HG03571 (cell line): Measurements from ENCODE around the gene PRODH2.
"Not testable (repeated sequence)": the region's sequence is repeated elsewhere in the genome, so short reads cannot be mapped to it uniquely, and the experiment has no call there.

Experiments used
- ATAC-seq: cut with Tn5 transposase; IDR thresholded peaks from one replicate; pipeline ENCODE4 v1.9.1; 2021; ENCODE audit not compliant: unreplicated experiment

The PRODH2 gene

DNA sequence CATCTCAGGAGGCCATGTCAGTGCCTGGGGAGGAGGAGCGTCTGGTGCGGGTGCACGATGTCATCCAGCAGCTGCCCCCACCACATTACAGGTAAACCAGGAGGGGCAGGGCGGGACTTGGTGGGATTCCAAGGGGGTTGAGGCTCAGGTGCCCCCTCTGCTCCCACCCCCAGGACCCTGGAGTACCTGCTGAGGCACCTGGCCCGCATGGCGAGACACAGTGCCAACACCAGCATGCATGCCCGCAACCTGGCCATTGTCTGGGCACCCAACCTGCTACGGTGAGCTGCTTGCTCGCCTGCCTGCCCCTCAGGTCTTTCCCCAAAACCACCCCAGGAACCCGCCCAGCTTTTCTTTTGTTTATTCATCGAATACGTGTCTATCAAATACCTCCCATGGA lies 30.1 kb downstream of the PRODH2 start:
- ATAC-seq, result no peak

DNA sequence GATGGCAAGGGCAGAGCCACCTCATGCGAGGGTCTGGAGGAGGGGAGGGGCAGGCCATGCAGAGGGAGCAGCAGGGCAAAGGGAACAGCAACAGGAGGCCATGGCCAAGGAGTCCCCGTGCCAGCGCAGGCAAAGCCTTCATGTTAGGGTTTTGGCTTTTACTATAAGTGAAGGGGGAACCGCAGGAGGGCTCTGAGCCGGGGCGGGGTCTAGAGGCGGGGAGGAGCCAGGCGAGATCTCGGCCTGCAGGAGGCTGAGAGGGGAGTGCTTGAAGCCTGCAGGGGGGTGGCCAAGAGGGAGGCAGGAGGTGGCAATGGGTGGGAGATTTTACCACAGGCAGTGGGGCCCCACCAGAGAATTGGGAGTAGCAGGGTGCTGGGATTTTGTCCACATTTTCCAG lies 31.0 kb downstream of the PRODH2 start:
- no peak for ATAC-seq

DNA sequence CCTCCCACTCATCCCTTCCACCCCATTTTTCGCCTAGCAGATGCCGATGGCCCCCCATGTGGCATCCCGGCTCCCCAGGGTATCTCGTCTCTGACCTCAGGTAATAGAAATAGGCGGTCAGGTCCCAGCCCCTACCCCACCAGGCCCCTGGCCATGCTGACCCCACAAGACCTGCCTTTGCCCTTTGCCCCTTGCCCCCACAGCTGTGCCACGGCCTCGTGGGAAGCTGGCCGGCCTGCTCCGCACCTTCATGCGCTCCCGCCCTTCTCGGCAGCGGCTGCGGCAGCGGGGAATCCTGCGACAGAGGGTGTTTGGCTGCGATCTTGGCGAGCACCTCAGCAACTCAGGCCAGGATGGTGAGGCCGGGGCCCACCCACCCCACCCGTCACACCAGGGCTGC lies 31.9 kb downstream of the PRODH2 start:
- ATAC-seq, result no peak

DNA sequence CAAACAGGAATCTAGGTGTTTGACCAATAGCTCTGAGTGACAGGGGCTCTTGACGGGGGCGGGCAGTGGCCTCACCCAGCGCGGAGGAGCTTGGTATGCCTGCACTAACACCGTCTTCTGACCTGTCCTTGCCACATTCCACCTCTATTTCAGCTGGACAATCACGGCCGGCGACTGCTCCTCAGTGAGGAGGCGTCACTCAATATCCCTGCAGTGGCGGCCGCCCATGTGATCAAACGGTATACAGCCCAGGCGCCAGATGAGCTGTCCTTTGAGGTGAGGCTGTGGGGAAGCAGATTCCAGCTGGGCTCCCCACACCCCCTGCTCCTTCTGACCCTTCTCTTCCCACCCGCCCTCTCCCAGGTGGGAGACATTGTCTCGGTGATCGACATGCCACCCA lies 32.6 kb downstream of the PRODH2 start:
- no peak for ATAC-seq

DNA sequence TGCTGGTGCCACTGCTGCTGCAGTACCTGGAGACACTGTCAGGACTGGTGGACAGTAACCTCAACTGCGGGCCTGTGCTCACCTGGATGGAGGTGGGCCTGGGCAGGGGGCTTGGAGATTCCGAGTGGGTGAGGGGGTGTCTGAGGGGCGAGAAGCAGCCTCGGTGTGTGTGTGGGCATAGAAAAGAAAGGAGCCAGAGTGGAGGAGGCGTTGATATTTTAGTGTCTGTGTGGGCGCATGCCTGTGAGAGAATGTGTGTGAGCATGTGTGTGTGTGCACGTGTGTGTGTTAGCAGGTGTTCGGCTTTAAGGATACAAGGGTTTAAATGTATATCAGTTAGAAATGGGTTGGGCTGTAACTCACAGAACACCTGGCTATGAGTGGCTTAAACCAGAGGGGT lies 33.6 kb downstream of the PRODH2 start:
- no peak for ATAC-seq

DNA sequence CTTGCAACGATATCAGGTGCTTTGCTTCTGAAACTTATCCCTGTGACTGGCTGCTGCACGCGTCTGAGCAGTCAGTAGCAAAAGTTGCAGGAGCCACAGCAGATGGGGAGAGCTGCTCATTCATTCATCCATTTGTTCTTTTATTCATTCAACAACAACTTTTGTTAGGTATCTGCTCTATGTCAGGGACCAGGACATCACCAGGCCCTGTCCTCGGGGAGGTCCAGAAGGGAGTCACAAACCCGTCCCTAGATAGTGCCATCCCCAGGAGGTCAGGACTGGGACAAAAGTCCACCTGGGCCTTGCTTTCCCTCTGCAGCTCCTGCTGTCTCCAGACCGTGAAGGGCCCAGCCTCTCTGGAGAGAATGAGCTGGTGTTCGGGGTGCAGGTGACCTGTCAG lies 34.7 kb downstream of the PRODH2 start:
- ATAC-seq, result no peak

DNA sequence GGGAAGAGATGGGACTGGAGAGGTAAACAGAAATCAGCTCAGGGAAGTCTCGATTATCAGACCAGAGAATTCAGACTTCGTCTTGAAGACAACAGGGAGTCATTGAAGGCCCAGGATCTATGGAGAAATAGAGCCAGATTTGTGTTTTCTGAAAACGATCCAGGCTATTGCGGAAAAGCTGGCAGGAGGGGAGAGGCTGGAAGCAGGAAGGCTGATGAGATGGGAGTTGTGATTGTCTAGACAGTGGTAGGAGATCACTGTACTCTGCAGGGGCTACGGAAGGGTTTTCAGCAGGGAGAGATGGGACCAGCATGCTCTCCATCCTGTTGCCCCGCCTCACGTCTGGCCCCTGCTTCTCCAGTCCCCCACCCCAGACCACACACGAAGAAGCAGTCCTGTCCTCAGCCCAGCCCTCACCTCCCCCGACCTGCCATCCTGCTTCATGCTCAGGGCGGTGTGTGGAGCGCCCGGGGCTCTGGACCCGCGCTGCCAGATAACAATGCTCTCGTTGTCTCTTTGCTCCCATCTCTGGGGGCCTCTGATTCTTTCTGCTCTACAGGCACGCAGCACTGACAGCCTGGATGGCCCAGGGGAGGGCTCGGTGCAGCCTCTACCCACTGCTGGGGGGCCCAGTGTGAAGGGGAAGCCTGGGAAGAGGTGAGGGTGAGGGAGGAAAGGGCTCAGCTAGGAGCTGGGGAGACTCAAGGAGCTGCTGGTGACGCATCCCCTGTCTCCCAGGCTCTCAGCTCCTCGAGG lies 35.4 kb downstream of the PRODH2 start:
- ATAC-seq, result no peak

DNA sequence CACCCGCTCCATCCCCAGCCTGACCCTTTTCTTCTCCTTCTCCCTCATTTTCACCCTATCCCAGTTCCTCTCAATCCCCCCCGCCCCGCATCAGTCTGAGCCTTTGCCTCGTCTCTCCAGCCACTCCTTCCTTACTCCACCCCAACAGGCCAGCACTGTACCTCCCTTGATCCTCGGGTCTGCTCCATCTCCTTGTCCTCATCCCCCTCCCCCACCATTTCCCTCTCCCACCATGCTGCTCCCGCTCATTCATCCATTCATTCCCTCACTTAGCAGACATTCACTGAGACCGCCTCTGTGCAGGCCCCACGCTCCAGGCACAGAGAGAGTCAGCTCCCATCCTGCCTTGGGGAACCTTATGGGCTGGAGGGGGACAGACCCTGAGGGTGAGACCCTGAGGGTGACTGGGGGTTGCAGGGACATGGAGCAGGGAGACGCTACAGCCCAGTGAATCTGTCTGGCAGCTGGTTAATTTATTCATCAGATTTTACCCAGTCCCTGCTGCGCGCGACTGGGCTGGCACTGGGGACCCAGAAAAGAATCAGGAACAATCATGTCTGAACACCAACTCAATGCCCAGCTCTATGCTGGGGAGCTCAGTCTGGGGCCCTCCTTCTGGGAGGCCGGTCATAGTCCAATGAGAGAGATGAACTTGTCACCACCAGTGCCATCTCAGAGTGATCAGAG lies 36.4 kb downstream of the PRODH2 start:
- no peak for ATAC-seq

DNA sequence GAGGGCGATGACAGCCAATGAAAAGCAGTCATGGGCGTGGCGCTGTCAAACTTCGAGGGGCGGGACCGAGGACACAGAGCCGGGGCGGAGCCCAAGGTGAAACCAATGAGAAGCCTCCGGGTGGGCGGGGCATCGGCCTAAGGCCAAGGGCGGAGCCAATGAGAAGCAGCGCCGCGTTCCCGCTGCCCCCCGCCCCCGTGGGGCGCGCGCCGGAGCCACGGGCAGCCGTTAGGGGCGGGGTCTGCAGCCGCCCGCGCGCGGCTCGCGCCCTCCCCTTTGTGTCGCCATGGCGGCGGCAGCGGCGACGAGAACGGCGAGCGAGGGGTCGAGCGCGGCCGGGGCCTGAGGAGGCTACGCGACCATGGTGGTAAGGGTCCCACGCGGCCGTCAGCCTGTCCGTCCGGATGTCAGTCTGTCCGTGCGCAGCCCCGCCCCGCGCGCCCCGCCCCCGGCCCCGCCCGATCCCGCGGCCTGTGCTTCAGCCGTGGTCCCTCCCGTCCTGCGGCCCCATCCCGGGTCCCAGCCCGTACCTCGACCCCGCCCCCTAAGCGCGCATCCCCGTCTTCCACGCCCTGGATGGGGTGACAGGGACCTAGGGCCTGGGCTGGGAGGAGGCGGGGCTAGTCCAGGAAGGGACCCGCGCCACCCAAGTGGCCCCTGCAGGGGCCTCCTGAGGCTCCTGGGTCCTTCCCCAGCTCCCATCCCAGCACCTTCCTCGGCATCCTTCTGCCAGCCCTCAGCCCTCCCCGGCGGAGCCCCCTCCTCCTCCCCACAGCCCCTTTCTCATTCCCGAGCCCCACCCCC lies 37.1 kb downstream of the PRODH2 start, which contains the start of gene ARHGAP33:
ARHGAP33 (plus strand) TSS at position 267 of the 804 bp plus-strand sequence; CDS start at position 362, 95 bp downstream.
- peak; percentile 78 for ATAC-seq

DNA sequence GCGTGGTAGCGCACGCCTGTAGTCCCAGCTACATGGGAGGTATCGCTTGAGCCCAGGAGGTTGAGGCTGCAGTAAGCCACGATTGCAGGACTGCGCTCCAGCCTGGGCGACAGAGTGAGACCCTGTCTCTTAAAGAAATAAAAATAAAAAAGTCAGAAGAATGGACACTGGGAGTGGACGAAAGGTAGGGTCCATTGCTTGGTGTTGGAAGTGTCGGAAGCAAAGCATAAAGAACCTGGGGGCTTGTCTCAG lies 37.7 kb downstream of the PRODH2 start:
- no peak for ATAC-seq

DNA sequence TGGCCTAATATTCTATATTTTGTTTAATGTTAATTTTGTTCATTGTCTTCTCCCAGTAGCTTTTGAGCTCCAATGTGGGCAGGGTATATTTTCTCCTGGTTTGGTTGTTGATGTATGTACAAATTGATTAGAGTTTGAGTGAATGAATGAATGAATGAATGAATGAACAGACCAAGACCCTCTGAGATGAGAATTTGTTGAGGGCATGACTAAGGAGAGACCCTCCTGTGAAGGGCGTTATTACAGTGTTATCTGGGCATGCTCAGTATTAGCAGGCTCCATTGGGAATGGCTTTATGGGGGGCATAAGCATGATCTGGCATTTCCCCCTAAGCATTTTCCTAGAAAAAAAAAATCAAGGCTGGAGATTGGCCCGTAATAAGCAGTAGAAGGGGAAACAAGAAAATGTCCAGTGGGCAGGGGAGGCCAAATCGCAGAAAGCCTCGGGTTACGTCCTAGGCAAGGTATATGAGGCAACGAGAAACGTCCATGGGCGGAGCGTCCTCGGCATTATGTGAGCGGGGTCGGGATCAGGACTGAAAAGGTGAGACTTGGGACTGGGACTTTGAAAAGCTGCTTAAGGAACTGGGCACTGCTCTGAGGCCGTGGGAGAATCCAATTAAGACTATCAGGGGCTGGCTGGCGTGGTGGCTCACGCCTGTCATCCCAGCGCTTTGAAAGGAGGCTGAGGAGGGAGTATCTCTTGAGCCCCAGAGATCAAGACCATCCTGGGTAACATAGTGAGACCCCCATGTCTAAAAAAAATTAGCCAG lies 38.2 kb downstream of the PRODH2 start:
- no peak for ATAC-seq

DNA sequence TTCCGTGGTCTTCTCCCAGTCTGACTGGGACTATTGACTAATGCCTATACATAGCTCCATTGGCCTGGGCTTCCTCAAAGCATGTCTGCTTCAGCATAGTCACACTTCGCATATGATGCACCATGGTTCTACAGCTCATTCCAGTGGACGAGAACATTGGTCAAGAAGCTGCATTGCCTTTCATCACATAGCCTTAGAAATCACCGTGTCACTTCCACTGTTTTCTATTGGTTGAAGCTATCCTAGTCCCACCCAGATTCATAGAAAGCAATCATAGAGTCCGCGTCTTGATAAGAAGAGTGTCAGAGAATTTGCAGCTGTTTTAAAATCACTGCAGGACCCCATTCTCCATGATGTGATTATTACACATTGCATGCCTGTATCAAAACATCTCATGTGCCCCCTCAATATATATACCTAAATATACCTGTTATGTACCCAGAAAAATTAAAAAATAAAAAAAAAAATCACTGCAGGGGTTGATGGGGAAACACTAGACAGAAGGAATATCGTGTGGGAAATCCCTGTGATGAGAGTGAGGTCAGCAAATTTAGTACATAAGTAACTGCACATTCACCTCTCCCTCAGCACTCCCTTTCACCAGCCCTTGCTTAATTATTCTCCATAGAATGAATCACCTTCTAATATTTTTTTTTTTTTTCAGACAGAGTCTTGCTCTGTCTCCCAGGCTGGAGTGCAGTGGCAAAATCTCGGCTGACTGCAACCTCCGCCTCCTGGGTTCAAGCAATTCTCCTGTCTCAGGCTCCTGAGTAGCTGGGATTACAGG lies 39.4 kb downstream of the PRODH2 start:
- ATAC-seq, result no peak

DNA sequence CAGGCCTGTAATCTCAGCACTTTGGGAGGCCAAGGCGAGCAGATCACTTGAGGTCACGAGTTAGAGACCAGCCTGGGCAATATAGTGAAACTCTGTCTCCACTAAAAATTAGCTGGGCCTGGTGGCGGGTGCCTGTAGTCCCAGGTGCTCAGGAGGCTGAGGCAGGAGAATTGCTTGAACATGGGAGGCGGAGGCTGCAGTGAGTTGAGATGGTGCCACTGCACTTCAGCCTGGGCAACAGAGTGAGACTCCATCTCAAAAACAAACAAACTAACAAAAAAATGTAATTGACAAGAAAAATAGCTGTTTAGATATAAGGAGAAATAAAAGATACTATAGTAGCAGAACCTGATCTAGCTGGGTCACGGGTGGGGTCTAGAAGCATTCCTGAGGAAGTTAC lies 40.3 kb downstream of the PRODH2 start:
- not testable (repeated sequence) for ATAC-seq

DNA sequence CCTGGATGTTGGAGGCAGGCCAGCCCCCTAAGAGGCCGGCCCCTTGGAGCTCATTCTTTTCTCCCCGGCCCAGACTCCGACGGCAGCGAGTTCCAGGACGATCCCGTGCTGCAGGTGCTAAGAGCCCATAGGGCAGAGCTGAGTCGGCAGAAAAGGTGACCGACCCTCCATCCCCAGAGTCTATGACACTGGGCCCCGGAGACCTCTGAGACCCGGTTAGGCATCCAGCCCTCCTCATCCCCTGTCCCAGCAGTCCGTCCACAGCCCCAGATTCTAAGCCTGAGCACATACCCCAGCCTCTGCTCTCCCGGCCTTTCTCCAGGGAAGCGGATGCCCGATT lies 44.6 kb downstream of the PRODH2 start:
- no peak for ATAC-seq

DNA sequence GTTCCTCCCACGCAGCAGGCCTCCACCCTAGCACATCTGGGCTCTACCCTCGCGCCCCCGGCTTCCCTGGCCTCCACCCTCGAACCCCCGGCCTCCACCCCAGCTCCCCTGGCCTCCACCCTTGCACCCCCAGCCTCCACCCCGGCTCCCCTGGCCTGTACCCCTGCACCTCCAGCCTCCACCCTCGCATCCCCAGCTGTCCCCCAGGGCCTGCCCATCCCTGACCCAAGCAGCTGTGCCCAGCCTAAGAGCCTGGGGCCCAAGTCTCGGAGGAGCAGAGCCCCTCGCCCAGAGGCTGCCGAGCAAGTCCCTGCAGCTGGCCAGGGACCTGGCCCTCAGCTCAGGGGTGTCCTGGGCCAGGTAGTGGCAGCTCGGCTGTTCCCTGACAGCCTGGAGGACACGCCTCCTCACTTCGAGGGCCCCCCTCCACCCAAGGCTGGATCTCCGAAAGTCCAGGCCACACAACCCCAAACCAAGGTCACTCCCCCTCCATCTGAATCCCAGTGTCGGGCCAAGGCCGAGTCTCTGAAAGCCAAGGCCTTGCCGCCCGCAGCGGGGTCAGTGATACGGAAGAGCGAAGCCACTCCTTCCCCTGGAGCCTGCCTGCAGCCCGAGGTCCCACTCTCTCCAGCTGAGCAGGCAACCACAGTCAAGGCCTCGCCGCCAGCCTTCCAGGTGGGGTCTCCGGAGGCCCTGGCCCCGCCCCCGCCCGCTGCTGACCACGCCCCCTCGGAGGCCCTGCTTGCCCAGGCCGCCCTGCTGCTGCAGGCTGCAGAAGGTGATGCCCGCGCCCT lies 45.2 kb downstream of the PRODH2 start:
- ATAC-seq, result no peak

DNA sequence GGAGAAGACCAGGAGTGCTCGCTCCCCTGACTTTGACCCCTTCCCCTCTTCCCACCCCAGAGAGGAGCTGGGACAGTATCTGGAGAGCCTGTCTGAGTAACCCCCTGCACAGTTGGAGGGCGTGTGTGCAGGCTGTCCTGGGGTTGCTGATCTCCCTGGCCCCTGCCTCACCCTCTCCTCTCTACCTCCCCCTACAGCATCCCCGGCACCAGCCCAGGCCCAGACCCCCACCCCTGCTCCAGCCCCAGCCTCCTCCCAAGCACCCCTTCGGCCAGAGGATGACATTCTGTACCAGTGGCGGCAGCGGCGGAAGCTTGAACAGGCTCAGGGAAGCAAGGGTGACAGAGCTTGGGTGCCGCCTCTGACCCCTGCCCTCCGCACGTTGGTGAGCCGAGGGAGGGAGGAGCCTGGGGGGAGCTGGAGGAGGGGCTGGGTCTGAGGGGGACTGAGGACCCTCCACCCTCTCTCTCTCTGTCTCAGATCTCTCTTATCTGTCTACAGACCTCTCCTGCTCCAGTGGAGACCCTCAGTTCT lies 46.0 kb downstream of the PRODH2 start:
- ATAC-seq, result no peak

DNA sequence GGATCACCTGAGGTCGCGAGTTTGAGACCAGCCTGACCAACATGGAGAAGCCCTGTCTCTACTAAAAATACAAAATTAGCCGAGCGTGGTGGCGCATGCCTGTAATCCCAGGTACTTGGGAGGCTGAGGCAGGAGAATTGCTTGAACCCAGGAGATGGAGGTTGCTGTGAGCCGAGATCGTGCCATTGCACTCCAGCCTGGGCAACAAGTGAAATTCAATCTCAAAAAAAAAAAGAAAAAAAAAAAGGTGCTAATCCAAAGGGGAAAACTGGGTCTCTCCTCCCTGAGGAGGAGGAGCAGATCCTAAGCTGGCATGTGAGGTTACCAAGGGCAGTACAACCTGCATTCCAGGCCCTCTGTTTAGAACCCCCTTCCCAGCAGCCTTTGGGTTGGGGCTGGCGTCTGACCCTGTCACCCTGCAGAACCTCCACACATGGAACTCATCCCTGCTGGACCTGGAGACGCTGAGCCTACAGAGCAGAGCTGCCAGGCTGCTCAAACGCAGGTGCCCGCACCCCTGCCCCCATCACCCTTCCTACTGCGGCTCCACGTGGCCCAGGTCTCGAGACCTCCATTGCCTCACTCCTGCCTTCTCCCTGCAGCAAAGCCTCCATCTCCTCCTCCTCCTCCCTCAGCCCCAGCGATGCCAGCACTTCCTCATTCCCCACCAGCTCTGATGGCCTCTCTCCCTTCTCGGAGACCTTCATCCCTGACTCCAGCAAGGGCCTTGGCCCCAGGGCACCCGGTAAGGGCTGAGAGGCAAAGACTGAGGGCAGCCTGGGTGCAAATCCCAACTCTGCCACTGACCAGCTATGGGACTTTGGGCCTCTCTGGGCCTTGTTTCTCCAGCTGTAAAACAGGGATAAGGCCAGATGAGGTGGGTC lies 48.0 kb downstream of the PRODH2 start:
- no peak for ATAC-seq

DNA sequence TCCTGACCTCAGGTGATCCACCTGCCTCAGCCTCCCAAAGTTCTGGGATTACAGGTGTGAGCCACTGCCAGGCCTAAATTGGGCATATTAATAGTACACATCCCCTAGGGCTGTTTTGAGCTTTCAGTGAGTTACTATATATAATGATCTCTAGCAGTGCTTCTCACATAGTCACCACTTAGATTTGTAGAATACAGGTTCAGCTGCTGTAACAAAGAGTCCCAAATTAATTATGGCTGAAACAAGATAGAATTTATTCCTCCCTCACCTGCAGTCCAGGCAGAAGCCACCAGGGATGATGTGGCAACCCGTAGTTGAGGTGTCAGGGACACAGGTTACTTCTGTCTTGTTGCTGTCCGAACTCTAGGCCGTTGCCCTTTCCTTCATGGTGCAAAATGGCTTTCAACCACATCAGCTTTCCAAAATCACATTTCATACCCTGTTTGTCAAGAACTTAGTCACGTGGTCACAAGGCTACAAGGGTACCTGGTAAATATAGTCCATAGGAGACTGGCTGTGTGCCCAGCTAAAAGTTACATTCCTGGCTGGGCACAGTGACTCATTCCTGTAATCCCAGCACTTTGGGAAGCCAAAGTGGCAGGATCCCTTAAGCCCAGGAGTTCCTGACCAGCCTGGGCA lies 51.8 kb downstream of the PRODH2 start:
- no peak for ATAC-seq
